HCT116 (cell line): ENCODE results near the gene GAL3ST3. TPM values are rescaled to one million over a fixed set of nuclear protein-coding genes. Genes with fewer than 3 reads are reported as not detected.

Experiments
- ATAC-seq: fragments of 200-7000 bp; cut with Tn5 transposase; 2 replicates; pipeline ENCODE4 v1.9.1; 2020; ENCODE audit warnings: mild to moderate bottlenecking, moderate library complexity
- BruUV-seq: library from RNA; stranded (reverse); fragments of 400-500 nt; replicated peaks from 2 replicates; lab custom pipeline; 2021; lab: Mats Ljungman, UMichigan
- CTCF ChIA-PET: fragments of 300-600 bp; sonication (Branson Sonifier 250); formaldehyde crosslinking; loops from one replicate; lab custom pipeline; 2021; ENCODE audit warnings: antibody characterized with exemption; lab: Charles Lee
- POLR2A ChIA-PET: fragments of 300-600, 350-600 bp; sonication (Branson Sonifier 250); formaldehyde crosslinking; loops from one replicate; lab custom pipeline; 2021; ENCODE audit warnings: antibody characterized with exemption; lab: Charles Lee
- RAD21 ChIA-PET, 2 experiments: fragments of 300-600 bp; sonication (Branson Sonifier 250); formaldehyde crosslinking; loops; one replicate each; lab custom pipeline; 2023; ENCODE audit warnings: low total read pairs in 2 of 2; ENCODE audit not compliant: uncharacterized antibody in 2 of 2, unreplicated experiment in 2 of 2, low non-redundant PET in 1 of 2; lab: Charles Lee
- DNase-seq: peaks from one replicate; pipeline ENCODE4 v3.0.0-alpha.2; 2010; ENCODE audit warnings: low read depth, low spot score
- H2AFZ ChIP-seq: fragments of 200-600 bp; shearing (Covaris generic), sonication (generic); 2 replicates; pipeline ENCODE4 v1.6.1; 2017; ENCODE audit warnings: low read depth, mixed run types, mixed read lengths, antibody characterized with exemption, low read length; ENCODE audit not compliant: poor library complexity, severe bottlenecking
- H3K27ac ChIP-seq: 2 replicates; pipeline ENCODE4 v1.5.1; 2012; ENCODE audit warnings: low read depth, low read length
- H3K27me3 ChIP-seq: fragments of 200-600 bp; sonication (generic); 2 replicates; pipeline ENCODE4 v1.6.1; 2016; ENCODE audit warnings: mixed run types, low read length, mixed read lengths; ENCODE audit not compliant: insufficient read depth
- H3K36me3 ChIP-seq, 2 experiments: fragments of 200-500 bp in 1 of 2; fragments of 200-600 bp in 1 of 2; sonication (Bioruptor generic) in 1 of 2; sonication (generic) in 1 of 2; 2 replicates each; pipeline versions ENCODE4 v1.5.1 to v1.6.1; 2014 to 2016; ENCODE audit warnings: low read length in 2 of 2, inconsistent platforms in 1 of 2, mixed read lengths in 1 of 2, mixed run types in 1 of 2; ENCODE audit not compliant: insufficient read depth in 2 of 2, control insufficient read depth in 1 of 2
- H3K4me1 ChIP-seq, 2 experiments: fragments of 200-600 bp in 1 of 2; sonication (generic) in 1 of 2; 2 replicates each; pipeline versions ENCODE4 v1.5.1 to v1.6.1; 2012 to 2017; ENCODE audit warnings: low read length in 2 of 2, inconsistent platforms in 1 of 2, mild to moderate bottlenecking in 1 of 2, mixed read lengths in 1 of 2, mixed run types in 1 of 2, moderate library complexity in 1 of 2; ENCODE audit not compliant: insufficient read depth in 2 of 2, control insufficient read depth in 1 of 2
- H3K4me2 ChIP-seq: fragments of 200-600 bp; sonication (generic); 2 replicates; pipeline ENCODE4 v1.6.1; 2017; ENCODE audit warnings: mixed run types, low read length, mixed read lengths
- H3K4me3 ChIP-seq, 2 experiments: fragments of 200-600 bp in 1 of 2; sonication (generic) in 1 of 2; replicated peaks in 1 of 2; 2 replicates each; pipeline ENCODE4 v1.5.1; 2011 to 2016; ENCODE audit warnings: low read length in 2 of 2, control low read depth in 1 of 2, low read depth in 1 of 2, mild to moderate bottlenecking in 1 of 2, mixed read lengths in 1 of 2, mixed run types in 1 of 2
- H3K79me2 ChIP-seq: fragments of 200-600 bp; sonication (generic); 2 replicates; pipeline ENCODE4 v1.6.1; 2017; ENCODE audit warnings: mild to moderate bottlenecking, mixed run types, low read length, moderate library complexity, mixed read lengths; ENCODE audit not compliant: insufficient read depth
- H3K9ac ChIP-seq: fragments of 200-600 bp; sonication (generic); 2 replicates; pipeline ENCODE4 v1.6.1; 2016; ENCODE audit warnings: low read length, mixed read lengths
- H3K9me2 ChIP-seq: fragments of 200-600 bp; sonication (generic), shearing (Covaris generic); 2 replicates; pipeline ENCODE4 v1.6.1; 2017; ENCODE audit warnings: mixed run types, mild to moderate bottlenecking, moderate library complexity; ENCODE audit not compliant: insufficient read depth
- H3K9me3 ChIP-seq, 2 experiments: fragments of 200-500 bp in 1 of 2; fragments of 200-600 bp in 1 of 2; sonication (Bioruptor generic) in 1 of 2; sonication (generic) in 1 of 2; 2 replicates each; pipeline ENCODE4 v1.6.1; 2014 to 2017; ENCODE audit warnings: low read length in 2 of 2, mixed read lengths in 2 of 2, inconsistent platforms in 1 of 2, low read depth in 1 of 2, mild to moderate bottlenecking in 1 of 2, mixed run types in 1 of 2, moderate library complexity in 1 of 2; ENCODE audit not compliant: control insufficient read depth in 1 of 2, insufficient read depth in 1 of 2
- H4K20me1 ChIP-seq: fragments of 200-600 bp; sonication (generic), shearing (Covaris generic); 2 replicates; pipeline ENCODE4 v1.6.1; 2017; ENCODE audit warnings: mixed run types, mild to moderate bottlenecking, moderate library complexity; ENCODE audit not compliant: insufficient read depth
- CEBPB ChIP-seq: IDR thresholded peaks from 2 replicates; pipeline ENCODE4 v1.6.1; 2012; ENCODE audit warnings: low read depth
- EGR1 ChIP-seq: IDR thresholded peaks from 2 replicates; pipeline ENCODE4 v1.6.1; 2012; ENCODE audit warnings: low read depth
- EZH2phosphoT487 ChIP-seq: fragments of 200-600 bp; IDR thresholded peaks from 2 replicates; pipeline ENCODE4 v1.6.1; 2018; ENCODE audit warnings: antibody characterized with exemption, borderline replicate concordance
- FOSL1 ChIP-seq: IDR thresholded peaks from 2 replicates; pipeline ENCODE4 v1.6.1; 2012; ENCODE audit warnings: low read depth
- POLR2AphosphoS5 ChIP-seq: IDR thresholded peaks from 2 replicates; pipeline ENCODE4 v1.6.1; 2011; ENCODE audit warnings: mild to moderate bottlenecking, low read depth, low read length, moderate library complexity
- RAD21 ChIP-seq: IDR thresholded peaks from 2 replicates; pipeline ENCODE4 v1.6.1; 2012; ENCODE audit warnings: low read depth, mild to moderate bottlenecking
- SIN3A ChIP-seq: IDR thresholded peaks from 2 replicates; pipeline ENCODE4 v1.6.1; 2012; ENCODE audit warnings: low read depth
- ZFX ChIP-seq: fragments of 450-650 bp; IDR thresholded peaks from 2 replicates; pipeline ENCODE4 v1.6.1; 2017
- ZNF274 ChIP-seq: fragments of 200-500 bp; sonication (Bioruptor generic); IDR thresholded peaks from 2 replicates; pipeline ENCODE4 v1.6.1; 2014; ENCODE audit warnings: mild to moderate bottlenecking, low read depth, low read length, inconsistent platforms
- intact Hi-C: fragments of 100-400 bp; cut with micrococcal nuclease; formaldehyde crosslinking; loops from 2 replicates; pipeline ENCODE4 v1.10.0; 2022
- total RNA-seq: library from RNA; stranded (reverse); gene quantifications from one replicate; pipeline ENCODE4 v1.2.1, GENCODE V29; 2021; ENCODE audit not compliant: unreplicated experiment
- TF ChIP-seq, protein P1 (sequence below): IDR thresholded peaks from 2 replicates; pipeline ENCODE4 v1.6.1; 2012

The GAL3ST3 gene
- total RNA-seq, 1 experiment from 2014 or later: not detected

DNA sequence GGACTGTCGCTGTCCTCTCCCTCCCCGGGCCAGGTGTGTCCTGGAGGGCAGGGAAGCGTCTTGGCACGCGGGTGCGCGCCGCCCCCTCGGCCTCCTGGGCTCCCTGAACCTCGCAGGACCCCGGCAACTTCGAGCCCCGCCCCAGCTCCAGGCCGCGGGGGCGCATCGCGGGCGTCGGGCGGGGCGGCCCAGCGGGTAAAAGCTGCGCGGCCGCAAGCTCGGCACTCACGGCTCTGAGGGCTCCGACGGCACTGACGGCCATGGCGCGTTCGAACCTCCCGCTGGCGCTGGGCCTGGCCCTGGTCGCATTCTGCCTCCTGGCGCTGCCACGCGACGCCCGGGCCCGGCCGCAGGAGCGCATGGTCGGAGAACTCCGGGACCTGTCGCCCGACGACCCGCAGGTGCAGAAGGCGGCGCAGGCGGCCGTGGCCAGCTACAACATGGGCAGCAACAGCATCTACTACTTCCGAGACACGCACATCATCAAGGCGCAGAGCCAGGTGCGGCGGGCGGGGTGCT, 37.1 kb downstream of the GAL3ST3 start, which contains the start of gene CST6:
Gene CST6 (plus strand): TSS at position 224 of the 519 bp plus-strand sequence. CDS start 37 bp downstream, at position 261.
- H3K79me2 ChIP-seq: peaks cover 11% of the 10 kb centered on the region; the same call in 1 of the 2 replicates
- RAD21 ChIA-PET: no interaction called here
- H3K4me3 ChIP-seq: peak within 1 kb of the TSS; percentile 44 to 59
- no peak for TF ChIP-seq ZNF274
- TF ChIP-seq SIN3A: no peak
- TF ChIP-seq RAD21: no peak
- no peak for TF ChIP-seq EGR1
- no peak for TF ChIP-seq CEBPB
- TF ChIP-seq, protein P1, sequence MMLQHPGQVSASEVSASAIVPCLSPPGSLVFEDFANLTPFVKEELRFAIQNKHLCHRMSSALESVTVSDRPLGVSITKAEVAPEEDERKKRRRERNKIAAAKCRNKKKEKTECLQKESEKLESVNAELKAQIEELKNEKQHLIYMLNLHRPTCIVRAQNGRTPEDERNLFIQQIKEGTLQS: no peak
- TF ChIP-seq FOSL1: no peak
- 0 out of 2 replicates have a peak, but pooled peaks have one; percentile 42 for TF ChIP-seq POLR2AphosphoS5
- TF ChIP-seq EZH2phosphoT487: no peak
- peak; percentile 55 for TF ChIP-seq ZFX
- no peak within 1 kb of the TSS for H2AFZ ChIP-seq
- H3K27ac ChIP-seq: peak within 1 kb of the TSS; percentile 89
- BruUV-seq: no TSS peak
- H3K36me3 ChIP-seq: no peaks in the 10 kb centered on the region
- H3K4me2 ChIP-seq: peak within 1 kb of the TSS; percentile 72
- H3K9ac ChIP-seq: peak within 1 kb of the TSS; percentile 74
- H3K27me3 ChIP-seq: no peaks in the 10 kb centered on the region
- no peaks in the 10 kb centered on the region for H4K20me1 ChIP-seq
- POLR2A ChIA-PET: interaction anchor here (0.6 to 2.6 kb wide), 5 partner anchors 9 to 291 kb away, joined by 3 to 17 read pairs (median 4); partner anchors contain the start of genes BANF1, EIF1AD, RNASEH2C and SF3B2
- no peaks in the 10 kb centered on the region for H3K9me3 ChIP-seq
- peaks cover 79 to 100% of the 10 kb centered on the region in 2 experiments for H3K4me1 ChIP-seq
- H3K9me2 ChIP-seq: no peaks in the 10 kb centered on the region
- DNase-seq: no peak
- ATAC-seq: peak; percentile 16
- CTCF ChIA-PET: interaction anchor here (0.7 to 3.2 kb wide), 4 partner anchors 10 to 232 kb away, joined by 5 to 22 read pairs (median 8); partner anchors contain the start of gene FIBP
- intact Hi-C loops: loop anchor here (1.0 kb wide), 1 partner anchor 10 kb away; the partner anchor contains the start of genes BANF1 and EIF1AD
